ENCODE results near the gene SHISAL2B.

- no peak for TF ChIP-seq POLR2AphosphoS5 (IDR thresholded peaks at IDR 0.05)
- no peak for TF ChIP-seq CTCF (IDR thresholded peaks at IDR 0.05)
- TF ChIP-seq POLR2A (IDR thresholded peaks at IDR 0.05) = no peak
Observed at GRCh38 chr5:64742821-64743220, 52.5 kb downstream of the SHISAL2B start.

Data from suprapubic skin (tissue), 4 donors.